ENCODE measurements around the gene ATP2B2. TPM values are rescaled to one million over a fixed set of nuclear protein-coding genes. Genes with fewer than 3 reads are reported as not detected.

Gene ATP2B2
- total and polyA plus RNA-seq, 2 experiments from 2014 or later, result 0.66 to 1.8 TPM

- TF ChIP-seq EZH2 (IDR thresholded peaks at IDR 0.05; ENCODE audit: borderline replicate concordance) (no peak), EZH2phosphoT487 (IDR thresholded peaks at IDR 0.05; ENCODE audit: low read depth, severe bottlenecking, unreplicated experiment) (no peak), CTCF (IDR thresholded peaks at IDR 0.05; ENCODE audit: poor library complexity) (no peak)
- H3K36me3 ChIP-seq (replicated peaks; ENCODE audit: insufficient read depth, low read depth), result no peaks in the 10 kb centered on the region
- no peaks in the 10 kb centered on the region for H3K9me2 ChIP-seq (replicated peaks; ENCODE audit: insufficient read depth)
- no peaks in the 10 kb centered on the region for H3K4me1 ChIP-seq (ENCODE audit: insufficient read depth)
- 73% methylated on average over 6 of the region's 6 CpGs for WGBS (ENCODE audit: low lambda C conversion rate, missing lambda C conversion rate)
- no peaks in the 10 kb centered on the region for H3K9me3 ChIP-seq (ENCODE audit: low read depth)
- no peaks in the 10 kb centered on the region for H4K20me1 ChIP-seq (ENCODE audit: insufficient read depth, poor library complexity, severe bottlenecking)
- H3K27me3 ChIP-seq, result peaks cover 3% of the 10 kb centered on the region
- no peak overlapping the region for H3K27ac ChIP-seq
- no peak overlapping the region for H3K4me3 ChIP-seq
- H3K4me2 ChIP-seq, result no peak overlapping the region
- H3K79me2 ChIP-seq, result no peaks in the 10 kb centered on the region
- DNase-seq (ENCODE audit: low spot score), result no peak
- H2AFZ ChIP-seq, result no peak overlapping the region
Measured at GRCh38 chr3:10512687-10513086, 7.3 kb upstream of the ATP2B2 start.

GRCh38 chr3:10511809-10512494, 6.6 kb upstream of the ATP2B2 start:
- no peaks in the 10 kb centered on the region for H3K36me3 ChIP-seq (replicated peaks; ENCODE audit: insufficient read depth, low read depth)
- H3K79me2 ChIP-seq, result no peaks in the 10 kb centered on the region
- no peak overlapping the region for H3K27ac ChIP-seq
- no peak for TF ChIP-seq EZH2 (IDR thresholded peaks at IDR 0.05; ENCODE audit: borderline replicate concordance)
- TF ChIP-seq EZH2phosphoT487 (IDR thresholded peaks at IDR 0.05; ENCODE audit: low read depth, severe bottlenecking, unreplicated experiment), result no peak
- no peak for TF ChIP-seq CTCF (IDR thresholded peaks at IDR 0.05; ENCODE audit: poor library complexity)
- 67% methylated on average over 6 of the region's 7 CpGs for WGBS (ENCODE audit: low lambda C conversion rate, missing lambda C conversion rate)
- no peak overlapping the region for H3K4me3 ChIP-seq
- no peaks in the 10 kb centered on the region for H3K27me3 ChIP-seq
- no peak for DNase-seq (ENCODE audit: low spot score)
- H4K20me1 ChIP-seq (ENCODE audit: insufficient read depth, poor library complexity, severe bottlenecking), result no peaks in the 10 kb centered on the region
- H2AFZ ChIP-seq, result no peak overlapping the region
- H3K9me3 ChIP-seq (ENCODE audit: low read depth), result no peaks in the 10 kb centered on the region
- no peaks in the 10 kb centered on the region for H3K9me2 ChIP-seq (replicated peaks; ENCODE audit: insufficient read depth)
- H3K4me1 ChIP-seq (ENCODE audit: insufficient read depth), result no peaks in the 10 kb centered on the region
- no peak overlapping the region for H3K4me2 ChIP-seq

GRCh38 chr3:10510743-10511432, 5.5 kb upstream of the ATP2B2 start:
- Histone ChIP-seq H3K27me3 (peaks cover 7% of the 10 kb centered on the region), H3K4me2 (no peak overlapping the region), H3K4me1 (ENCODE audit: insufficient read depth) (no peaks in the 10 kb centered on the region), H3K9me3 (ENCODE audit: low read depth) (no peaks in the 10 kb centered on the region), H3K4me3 (no peak overlapping the region), H4K20me1 (ENCODE audit: insufficient read depth, poor library complexity, severe bottlenecking) (no peaks in the 10 kb centered on the region), H3K9me2 (replicated peaks; ENCODE audit: insufficient read depth) (no peaks in the 10 kb centered on the region), H2AFZ (no peak overlapping the region), H3K27ac (no peak overlapping the region), H3K36me3 (replicated peaks; ENCODE audit: insufficient read depth, low read depth) (no peaks in the 10 kb centered on the region), H3K79me2 (no peaks in the 10 kb centered on the region)
- no peak for TF ChIP-seq EZH2phosphoT487 (IDR thresholded peaks at IDR 0.05; ENCODE audit: low read depth, severe bottlenecking, unreplicated experiment)
- TF ChIP-seq EZH2 (IDR thresholded peaks at IDR 0.05; ENCODE audit: borderline replicate concordance), result no peak
- TF ChIP-seq CTCF (IDR thresholded peaks at IDR 0.05; ENCODE audit: poor library complexity), result no peak
- no peak for DNase-seq (ENCODE audit: low spot score)
- 90% methylated on average over 6 of the region's 6 CpGs for WGBS (ENCODE audit: low lambda C conversion rate, missing lambda C conversion rate)
